Gastrocnemius medialis (tissue), 4 donors: ENCODE results near the gene FOXP2.

Experiments
- CTCF ChIP-seq, 5 experiments: fragments of 450-650 bp in 3 of 5; fragments of 200-600 bp in 2 of 5; sonication (generic) in 2 of 5; IDR thresholded peaks in 4 of 5; conservative IDR thresholded peaks in 1 of 5; 1 replicate in 4 of 5; 2 replicates in 1 of 5; pipeline ENCODE4 v1.5.1; 2016 to 2019; ENCODE audit warnings: antibody characterized with exemption in 5 of 5, mild to moderate bottlenecking in 3 of 5, moderate library complexity in 3 of 5
- POLR2A ChIP-seq, 2 donors: fragments of 450-650 bp; IDR thresholded peaks; one replicate each; pipeline ENCODE4 v1.6.1; 2017; ENCODE audit warnings: antibody characterized with exemption in 2 of 2, mild to moderate bottlenecking in 2 of 2, moderate library complexity in 2 of 2

GRCh38 chr7:114372619-114373018 lies 42.0 kb upstream of the FOXP2 start:
- TF ChIP-seq CTCF (IDR thresholded peaks at IDR 0.05 in 4 of 5, conservative IDR thresholded peaks at IDR 0.05 in 1 of 5) (no peak), POLR2A (IDR thresholded peaks at IDR 0.05) (no peak)
